Measurements from ENCODE around the gene IFNGR2.

DNA sequence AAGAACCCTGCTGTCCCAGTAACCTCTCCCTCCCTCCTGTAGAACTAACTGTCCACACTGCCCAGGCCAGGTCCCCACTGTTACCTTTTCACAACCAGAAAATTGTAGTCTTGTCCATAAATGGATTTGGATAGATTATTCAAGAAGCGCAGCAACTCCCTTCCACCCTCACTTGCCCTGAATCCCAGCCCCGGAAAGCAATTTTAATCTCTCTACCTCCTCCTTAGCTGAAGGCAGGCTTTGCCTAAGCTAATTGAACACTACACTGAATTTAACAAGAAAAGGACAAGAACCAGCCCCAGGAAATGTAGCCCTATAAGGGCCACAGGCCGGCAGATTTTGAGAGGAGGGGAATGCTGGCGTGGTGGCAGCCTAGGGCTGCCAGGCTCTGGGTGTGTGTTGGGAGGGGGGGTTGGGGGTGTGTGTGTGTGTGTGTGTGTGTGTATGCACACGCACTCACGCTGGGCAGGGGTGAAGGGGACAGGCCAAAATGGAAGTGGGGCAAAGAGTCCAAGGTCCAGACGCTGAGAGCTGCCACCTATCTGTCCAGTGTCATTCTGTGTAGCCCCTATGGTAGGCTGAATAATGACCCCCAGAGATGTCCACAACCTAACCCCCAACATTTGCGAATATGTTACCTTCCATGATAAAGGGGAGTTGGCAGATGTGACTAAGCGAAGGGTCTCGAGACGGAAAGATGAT is 10.8 kb upstream of the IFNGR2 start:
- TF ChIP-seq, protein P1, sequence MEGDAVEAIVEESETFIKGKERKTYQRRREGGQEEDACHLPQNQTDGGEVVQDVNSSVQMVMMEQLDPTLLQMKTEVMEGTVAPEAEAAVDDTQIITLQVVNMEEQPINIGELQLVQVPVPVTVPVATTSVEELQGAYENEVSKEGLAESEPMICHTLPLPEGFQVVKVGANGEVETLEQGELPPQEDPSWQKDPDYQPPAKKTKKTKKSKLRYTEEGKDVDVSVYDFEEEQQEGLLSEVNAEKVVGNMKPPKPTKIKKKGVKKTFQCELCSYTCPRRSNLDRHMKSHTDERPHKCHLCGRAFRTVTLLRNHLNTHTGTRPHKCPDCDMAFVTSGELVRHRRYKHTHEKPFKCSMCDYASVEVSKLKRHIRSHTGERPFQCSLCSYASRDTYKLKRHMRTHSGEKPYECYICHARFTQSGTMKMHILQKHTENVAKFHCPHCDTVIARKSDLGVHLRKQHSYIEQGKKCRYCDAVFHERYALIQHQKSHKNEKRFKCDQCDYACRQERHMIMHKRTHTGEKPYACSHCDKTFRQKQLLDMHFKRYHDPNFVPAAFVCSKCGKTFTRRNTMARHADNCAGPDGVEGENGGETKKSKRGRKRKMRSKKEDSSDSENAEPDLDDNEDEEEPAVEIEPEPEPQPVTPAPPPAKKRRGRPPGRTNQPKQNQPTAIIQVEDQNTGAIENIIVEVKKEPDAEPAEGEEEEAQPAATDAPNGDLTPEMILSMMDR (conservative IDR thresholded peaks at IDR 0.05; ENCODE audit: low read depth in 2 of 2): no peak
- no peak for TF ChIP-seq POLR2AphosphoS5 (IDR thresholded peaks at IDR 0.05; ENCODE audit: low read depth)
- no peak for TF ChIP-seq EZH2 (IDR thresholded peaks at IDR 0.05; ENCODE audit: low read depth, unreplicated experiment)
- no peak for TF ChIP-seq EZH2phosphoT487 (IDR thresholded peaks at IDR 0.05; ENCODE audit: unreplicated experiment)
- TF ChIP-seq ZNF114 (CRISPR knock-in tag; IDR thresholded peaks at IDR 0.05): no peak
- no peak for TF ChIP-seq JUNB (IDR thresholded peaks at IDR 0.05; ENCODE audit: unreplicated experiment)
- TF ChIP-seq, protein P2, sequence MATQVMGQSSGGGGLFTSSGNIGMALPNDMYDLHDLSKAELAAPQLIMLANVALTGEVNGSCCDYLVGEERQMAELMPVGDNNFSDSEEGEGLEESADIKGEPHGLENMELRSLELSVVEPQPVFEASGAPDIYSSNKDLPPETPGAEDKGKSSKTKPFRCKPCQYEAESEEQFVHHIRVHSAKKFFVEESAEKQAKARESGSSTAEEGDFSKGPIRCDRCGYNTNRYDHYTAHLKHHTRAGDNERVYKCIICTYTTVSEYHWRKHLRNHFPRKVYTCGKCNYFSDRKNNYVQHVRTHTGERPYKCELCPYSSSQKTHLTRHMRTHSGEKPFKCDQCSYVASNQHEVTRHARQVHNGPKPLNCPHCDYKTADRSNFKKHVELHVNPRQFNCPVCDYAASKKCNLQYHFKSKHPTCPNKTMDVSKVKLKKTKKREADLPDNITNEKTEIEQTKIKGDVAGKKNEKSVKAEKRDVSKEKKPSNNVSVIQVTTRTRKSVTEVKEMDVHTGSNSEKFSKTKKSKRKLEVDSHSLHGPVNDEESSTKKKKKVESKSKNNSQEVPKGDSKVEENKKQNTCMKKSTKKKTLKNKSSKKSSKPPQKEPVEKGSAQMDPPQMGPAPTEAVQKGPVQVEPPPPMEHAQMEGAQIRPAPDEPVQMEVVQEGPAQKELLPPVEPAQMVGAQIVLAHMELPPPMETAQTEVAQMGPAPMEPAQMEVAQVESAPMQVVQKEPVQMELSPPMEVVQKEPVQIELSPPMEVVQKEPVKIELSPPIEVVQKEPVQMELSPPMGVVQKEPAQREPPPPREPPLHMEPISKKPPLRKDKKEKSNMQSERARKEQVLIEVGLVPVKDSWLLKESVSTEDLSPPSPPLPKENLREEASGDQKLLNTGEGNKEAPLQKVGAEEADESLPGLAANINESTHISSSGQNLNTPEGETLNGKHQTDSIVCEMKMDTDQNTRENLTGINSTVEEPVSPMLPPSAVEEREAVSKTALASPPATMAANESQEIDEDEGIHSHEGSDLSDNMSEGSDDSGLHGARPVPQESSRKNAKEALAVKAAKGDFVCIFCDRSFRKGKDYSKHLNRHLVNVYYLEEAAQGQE (IDR thresholded peaks at IDR 0.05; ENCODE audit: unreplicated experiment): no peak
- no peak for TF ChIP-seq NANOG (IDR thresholded peaks at IDR 0.05; ENCODE audit: borderline replicate concordance)
- TF ChIP-seq CREB1 (CRISPR knock-in tag; IDR thresholded peaks at IDR 0.05; ENCODE audit: low read depth): no peak
- TF ChIP-seq, protein P3, sequence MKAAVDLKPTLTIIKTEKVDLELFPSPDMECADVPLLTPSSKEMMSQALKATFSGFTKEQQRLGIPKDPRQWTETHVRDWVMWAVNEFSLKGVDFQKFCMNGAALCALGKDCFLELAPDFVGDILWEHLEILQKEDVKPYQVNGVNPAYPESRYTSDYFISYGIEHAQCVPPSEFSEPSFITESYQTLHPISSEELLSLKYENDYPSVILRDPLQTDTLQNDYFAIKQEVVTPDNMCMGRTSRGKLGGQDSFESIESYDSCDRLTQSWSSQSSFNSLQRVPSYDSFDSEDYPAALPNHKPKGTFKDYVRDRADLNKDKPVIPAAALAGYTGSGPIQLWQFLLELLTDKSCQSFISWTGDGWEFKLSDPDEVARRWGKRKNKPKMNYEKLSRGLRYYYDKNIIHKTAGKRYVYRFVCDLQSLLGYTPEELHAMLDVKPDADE (IDR thresholded peaks at IDR 0.05): no peak
- TF ChIP-seq STAT1 (IDR thresholded peaks at IDR 0.05; ENCODE audit: unreplicated experiment): no peak
